ENCODE data around the gene ADAMTS14.

ADAMTS14 gene

DNA sequence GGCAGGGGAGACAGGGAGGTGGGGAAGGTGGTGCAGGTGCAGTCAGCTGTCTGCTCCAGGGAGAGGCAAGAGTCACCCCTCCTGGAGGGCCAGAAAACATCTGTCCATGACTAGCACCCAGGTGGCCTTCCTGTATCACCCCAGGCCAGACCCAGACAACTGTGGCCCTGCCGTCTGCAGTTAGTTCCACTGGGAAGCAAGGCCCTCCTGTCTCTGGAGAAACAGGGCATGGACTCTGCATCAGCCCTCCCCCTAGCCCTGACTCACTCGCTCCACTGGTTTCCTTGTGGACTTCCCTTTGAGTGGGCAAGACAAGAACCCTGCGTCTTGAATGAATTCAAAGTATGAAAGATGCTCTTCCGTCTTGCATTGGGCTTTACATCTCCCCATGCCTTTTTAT lies 100.3 kb downstream of the ADAMTS14 start:
- intact Hi-C loops (cut with DNase I) = no loop called here
- peak in 8 of 42 donors; percentile 2 to 19 (median 4) for DNase-seq

- intact Hi-C loops (cut with DNase I) = no loop called here
- peak in 6 of 42 donors; percentile 0 to 11 (median 2) for DNase-seq
Observed at GRCh38 chr10:70773461-70773860, 101.2 kb downstream of the ADAMTS14 start.

DNA sequence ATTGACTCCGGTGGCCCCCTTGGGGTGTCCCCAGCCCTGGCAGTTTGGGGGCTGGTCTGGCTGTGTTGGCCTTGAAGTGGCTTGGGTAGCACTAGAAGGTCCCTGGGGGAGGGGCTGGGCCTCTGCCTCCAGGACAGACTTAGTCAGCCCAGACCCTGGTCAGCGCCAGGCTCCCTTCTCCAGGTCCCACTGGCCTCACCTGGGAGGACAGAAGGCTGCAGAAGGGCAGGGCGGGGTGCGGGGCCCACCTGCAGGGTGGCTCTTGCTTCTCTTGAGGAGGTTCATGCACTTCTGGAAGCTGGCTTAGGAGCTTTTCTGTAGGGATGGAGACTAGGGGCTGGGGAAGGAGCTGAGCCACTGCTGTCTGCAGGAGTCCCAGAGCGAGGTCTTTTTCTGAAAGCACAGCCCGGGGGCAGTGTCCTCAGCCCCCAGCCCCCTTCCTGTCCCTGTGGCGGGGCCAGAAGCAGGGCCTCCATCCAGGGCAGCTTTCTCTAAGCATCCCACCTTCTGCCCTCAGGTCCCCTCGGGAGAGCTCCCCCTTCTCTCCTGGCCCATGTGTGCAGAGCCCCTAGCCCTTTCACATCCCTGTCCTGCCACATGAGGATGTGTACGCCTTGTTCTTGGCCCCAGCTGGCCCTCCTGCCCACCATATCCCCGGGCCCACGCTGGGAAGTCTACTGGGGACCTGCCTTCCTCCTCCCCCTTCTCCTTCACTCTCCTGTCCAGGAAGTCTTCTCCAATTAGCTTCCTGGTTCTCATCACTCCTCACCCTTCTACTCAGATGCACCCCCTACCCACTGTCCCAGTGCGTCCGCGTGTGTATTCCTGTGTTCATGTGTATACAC lies 101.9 kb downstream of the ADAMTS14 start:
- peak in 8 of 42 donors; percentile 1 to 21 (median 6) for DNase-seq
- intact Hi-C loops (cut with DNase I) = no loop called here

DNA sequence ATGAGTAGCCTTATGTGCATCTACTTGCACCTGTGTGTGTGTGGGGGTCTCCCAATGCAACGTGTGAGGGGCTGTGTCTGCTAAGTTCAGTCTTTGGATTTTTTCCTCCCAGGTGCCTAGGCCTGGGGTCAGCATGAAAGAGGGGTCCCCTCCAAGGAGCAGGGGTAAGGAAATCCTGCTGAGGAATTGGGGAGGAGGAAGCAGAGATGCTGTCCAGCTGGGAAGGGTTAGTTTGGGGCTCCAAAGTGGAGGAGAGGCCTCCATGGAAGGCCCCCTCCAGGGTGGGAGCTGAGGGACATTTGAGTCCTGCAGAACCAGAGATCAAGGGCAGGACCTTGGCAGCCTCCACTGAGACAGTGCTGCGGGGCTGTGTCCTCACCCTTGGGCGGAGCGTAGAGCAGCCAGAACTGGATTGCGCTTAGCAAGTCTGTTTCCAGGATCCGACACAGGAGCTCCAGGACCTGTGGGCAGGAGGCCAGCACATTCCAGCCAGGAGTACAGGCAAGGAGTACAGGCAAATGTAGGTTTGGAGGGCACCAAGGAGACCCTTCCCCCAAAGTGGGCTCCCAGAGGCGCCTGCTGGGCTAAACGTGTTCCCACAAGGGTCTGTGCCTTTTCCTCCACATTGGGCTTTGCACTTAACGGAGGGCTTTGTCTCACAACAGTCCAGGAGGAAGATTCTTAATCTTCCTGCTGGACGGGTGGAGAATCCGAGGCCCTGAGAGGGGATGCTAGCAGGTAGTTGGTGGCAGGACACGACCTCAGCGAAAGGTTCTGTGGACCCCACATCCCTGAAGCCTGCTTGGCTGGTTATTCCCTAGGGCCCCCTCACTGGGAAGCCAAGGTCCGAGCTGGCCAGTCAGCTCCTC lies 102.7 kb downstream of the ADAMTS14 start:
- peak in 10 of 42 donors; percentile 2 to 38 (median 12) for DNase-seq
- intact Hi-C loops (cut with DNase I) = no loop called here

- intact Hi-C loops (cut with DNase I) = no loop called here
- peak in 8 of 42 donors; percentile 1 to 24 (median 12) for DNase-seq
Observed at GRCh38 chr10:70775679-70776454, 103.6 kb downstream of the ADAMTS14 start.

DNA sequence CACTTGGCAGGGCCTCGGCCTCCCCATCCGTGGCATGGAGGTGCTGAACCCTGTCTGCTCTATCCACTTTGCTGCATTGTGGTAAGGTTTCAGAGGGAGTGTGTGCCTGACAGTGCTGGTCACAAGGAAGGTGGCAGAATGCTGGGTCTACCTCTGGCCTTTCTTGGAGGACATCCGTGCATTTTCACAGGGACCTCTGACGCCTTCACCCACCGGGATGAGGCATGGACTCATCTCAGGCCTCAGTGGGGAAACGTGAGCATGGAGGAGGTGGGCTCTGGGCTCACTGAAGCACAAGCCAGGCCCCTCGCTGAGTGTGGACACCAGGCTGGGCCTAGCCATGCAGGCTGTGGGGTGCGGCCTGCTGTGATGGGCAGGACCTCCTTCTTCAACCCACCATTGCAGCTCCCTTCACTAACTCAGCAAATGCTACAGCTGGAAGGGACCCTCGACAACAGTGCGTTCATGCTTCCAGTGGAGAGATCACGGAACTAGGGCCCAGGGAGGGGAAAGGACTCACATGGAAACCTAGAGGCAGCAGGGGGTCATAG lies 104.2 kb downstream of the ADAMTS14 start:
- peak in 8 of 42 donors; percentile 0 to 22 (median 6) for DNase-seq
- intact Hi-C loops (cut with DNase I) = no loop called here

GRCh38 chr10:70777063-70777875 lies 105.0 kb downstream of the ADAMTS14 start:
- intact Hi-C loops (cut with DNase I) = no loop called here
- DNase-seq = peak in 9 of 42 donors; percentile 3 to 37 (median 9)

- DNase-seq = peak in 6 of 42 donors; percentile 2 to 25 (median 12)
- intact Hi-C loops (cut with DNase I) = no loop called here
Observed at GRCh38 chr10:70778267-70778924, 106.1 kb downstream of the ADAMTS14 start.

DNA sequence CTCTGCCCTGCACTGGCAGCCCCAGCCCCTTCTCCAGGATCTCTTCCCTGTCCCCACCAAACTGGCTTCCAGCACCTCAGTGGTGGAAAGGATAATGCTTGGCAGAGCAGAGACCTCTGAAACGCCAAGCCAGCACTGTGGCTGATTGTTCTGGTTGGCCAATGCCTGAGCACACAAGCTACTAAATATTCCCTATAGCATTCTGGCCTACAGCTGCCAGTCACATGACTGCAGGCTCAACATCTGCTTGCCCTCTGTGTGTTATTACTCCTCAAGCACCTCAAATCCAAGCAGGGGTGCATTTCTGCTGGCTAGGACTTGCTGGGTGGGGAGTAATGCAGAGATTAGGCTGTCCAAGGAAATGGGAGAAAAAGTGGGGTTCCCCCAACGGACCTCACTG lies 106.8 kb downstream of the ADAMTS14 start:
- DNase-seq = peak in 30 of 42 donors; percentile 13 to 79 (median 42)

GRCh38 chr10:70779511-70780369 lies 107.4 kb downstream of the ADAMTS14 start:
- intact Hi-C loops (cut with DNase I) = no loop called here
- DNase-seq = peak in 6 of 42 donors; percentile 8 to 34 (median 18)

More for the DNA sequence above, 106.8 kb downstream of the ADAMTS14 start:
- intact Hi-C loops (cut with DNase I) = no loop called here

GRCh38 chr10:70780370-70780760 lies 108.1 kb downstream of the ADAMTS14 start:
- peak in 1 of 42 donors; percentile 28 for DNase-seq
- intact Hi-C loops (cut with DNase I) = no loop called here

GRCh38 chr10:70780772-70781171 lies 108.5 kb downstream of the ADAMTS14 start:
- intact Hi-C loops (cut with DNase I) = no loop called here
- DNase-seq = peak in 1 of 42 donors; percentile 3

- intact Hi-C loops (cut with DNase I) = no loop called here
- peak in 4 of 42 donors; percentile 1 to 32 (median 20) for DNase-seq
Observed at GRCh38 chr10:70781461-70782051, 109.2 kb downstream of the ADAMTS14 start.

GRCh38 chr10:70782086-70782745 lies 109.9 kb downstream of the ADAMTS14 start:
- peak in 3 of 42 donors; percentile 3 to 25 (median 3) for DNase-seq
- intact Hi-C loops (cut with DNase I) = no loop called here

Data from head of caudate nucleus (tissue), 42 donors.